HEK293T (cell line): ENCODE data around the gene LINGO1.

ENCODE experiments used
- ARNT ChIP-seq: fragments of 450-650 bp; IDR thresholded peaks from 2 replicates; pipeline ENCODE4 v1.6.1; 2017; ENCODE audit warnings: mild to moderate bottlenecking
- CTBP1 ChIP-seq: fragments of 450-650 bp; IDR thresholded peaks from 2 replicates; pipeline ENCODE4 v1.6.1; 2016; ENCODE audit warnings: borderline replicate concordance
- HDGF ChIP-seq: fragments of 450-650 bp; IDR thresholded peaks from 2 replicates; pipeline ENCODE4 v1.6.1; 2017; ENCODE audit warnings: antibody characterized with exemption, borderline replicate concordance
- TARDBP ChIP-seq: fragments of 450-650 bp; IDR thresholded peaks from 2 replicates; pipeline ENCODE4 v1.6.1; 2016
- ZNF384 ChIP-seq: fragments of 450-650 bp; IDR thresholded peaks from 2 replicates; pipeline ENCODE4 v1.6.1; 2016

- no peak for TF ChIP-seq ARNT
- TF ChIP-seq CTBP1 = no peak
- TF ChIP-seq ZNF384 = no peak
- no peak for TF ChIP-seq TARDBP
- TF ChIP-seq HDGF = no peak
These were observed 773 bp downstream of the LINGO1 start for GRCh38 chr15:77631745-77632533.
